ENCODE measurements around the gene DLGAP4.

DLGAP4 gene

GRCh38 chr20:36548006-36548315, 241.8 kb downstream of the DLGAP4 start:
- Histone ChIP-seq H3K27me3 (ENCODE audit: low read length) (no peaks in the 10 kb centered on the region), H3F3A (ENCODE audit: insufficient read depth) (no peaks in the 10 kb centered on the region), H3K9me2 (replicated peaks; ENCODE audit: insufficient read depth, low read length) (no peaks in the 10 kb centered on the region), H2AFZ (ENCODE audit: low read depth, low read length, severe bottlenecking) (no peak overlapping the region), H3K79me2 (ENCODE audit: insufficient read depth, low read length) (no peaks in the 10 kb centered on the region), H3K9ac (ENCODE audit: low read length) (no peak overlapping the region), H3K4me3 (ENCODE audit: insufficient read depth, low read length, poor library complexity, severe bottlenecking) (no peak overlapping the region), H3K9me3 (ENCODE audit: insufficient read depth, low read length) (no peaks in the 10 kb centered on the region), H3K27ac (ENCODE audit: low read depth, low read length) (no peak overlapping the region), H3K36me3 (ENCODE audit: low read length) (no peaks in the 10 kb centered on the region), H4K20me1 (ENCODE audit: low read depth, low read length) (no peaks in the 10 kb centered on the region), H3K4me2 (ENCODE audit: low read depth, low read length, poor library complexity, severe bottlenecking) (no peak overlapping the region)
- TF ChIP-seq CTCF (IDR thresholded peaks at IDR 0.05; ENCODE audit: insufficient read depth, low read length, poor library complexity, severe bottlenecking) (no peak), EZH2phosphoT487 (conservative IDR thresholded peaks at IDR 0.05; ENCODE audit: low read length) (no peak)

DNA sequence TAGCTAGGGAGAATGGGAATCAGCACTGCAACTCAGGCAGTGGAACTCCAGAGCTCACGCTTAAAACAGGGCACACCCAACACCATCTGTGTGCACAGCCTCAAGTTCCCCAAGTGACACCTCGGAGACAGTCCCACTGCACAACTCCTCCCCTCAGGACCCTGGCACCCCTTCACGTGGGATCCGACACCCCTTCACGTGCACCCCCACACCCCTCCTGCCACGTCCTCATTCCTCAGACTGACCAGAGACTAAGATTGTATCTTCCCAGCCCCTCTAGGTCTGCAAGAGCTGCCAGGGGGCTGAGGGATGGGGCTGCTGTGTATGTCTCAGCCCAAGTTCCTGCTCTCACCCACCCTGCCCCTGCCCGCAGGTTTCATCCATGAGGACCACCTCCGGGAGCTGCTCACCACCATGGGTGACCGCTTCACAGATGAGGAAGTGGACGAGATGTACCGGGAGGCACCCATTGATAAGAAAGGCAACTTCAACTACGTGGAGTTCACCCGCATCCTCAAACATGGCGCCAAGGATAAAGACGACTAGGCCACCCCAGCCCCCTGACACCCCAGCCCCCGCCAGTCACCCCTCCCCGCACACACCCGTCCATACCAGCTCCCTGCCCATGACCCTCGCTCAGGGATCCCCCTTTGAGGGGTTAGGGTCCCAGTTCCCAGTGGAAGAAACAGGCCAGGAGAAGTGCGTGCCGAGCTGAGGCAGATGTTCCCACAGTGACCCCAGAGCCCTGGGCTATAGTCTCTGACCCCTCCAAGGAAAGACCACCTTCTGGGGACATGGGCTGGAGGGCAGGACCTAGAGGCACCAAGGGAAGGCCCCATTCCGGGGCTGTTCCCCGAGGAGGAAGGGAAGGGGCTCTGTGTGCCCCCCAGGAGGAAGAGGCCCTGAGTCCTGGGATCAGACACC, 242.8 kb downstream of the DLGAP4 start:
- TF ChIP-seq CTCF (IDR thresholded peaks at IDR 0.05; ENCODE audit: insufficient read depth, low read length, poor library complexity, severe bottlenecking): no peak
- no peak for TF ChIP-seq EZH2phosphoT487 (conservative IDR thresholded peaks at IDR 0.05; ENCODE audit: low read length)
- Histone ChIP-seq H3K4me2 (ENCODE audit: low read depth, low read length, poor library complexity, severe bottlenecking) (no peak overlapping the region), H3K79me2 (ENCODE audit: insufficient read depth, low read length) (no peaks in the 10 kb centered on the region), H3K9me3 (ENCODE audit: insufficient read depth, low read length) (no peaks in the 10 kb centered on the region), H4K20me1 (ENCODE audit: low read depth, low read length) (no peaks in the 10 kb centered on the region), H3K27ac (ENCODE audit: low read depth, low read length) (no peak overlapping the region), H3F3A (ENCODE audit: insufficient read depth) (no peaks in the 10 kb centered on the region), H2AFZ (ENCODE audit: low read depth, low read length, severe bottlenecking) (no peak overlapping the region), H3K9me2 (replicated peaks; ENCODE audit: insufficient read depth, low read length) (no peaks in the 10 kb centered on the region), H3K9ac (ENCODE audit: low read length) (no peak overlapping the region), H3K27me3 (ENCODE audit: low read length) (no peaks in the 10 kb centered on the region), H3K4me3 (ENCODE audit: insufficient read depth, low read length, poor library complexity, severe bottlenecking) (no peak overlapping the region), H3K36me3 (ENCODE audit: low read length) (no peaks in the 10 kb centered on the region)

GRCh38 chr20:36549628-36549941, 243.4 kb downstream of the DLGAP4 start:
- no peak overlapping the region for H3K4me3 ChIP-seq (ENCODE audit: insufficient read depth, low read length, poor library complexity, severe bottlenecking)
- no peaks in the 10 kb centered on the region for H3K9me2 ChIP-seq (replicated peaks; ENCODE audit: insufficient read depth, low read length)
- TF ChIP-seq EZH2phosphoT487 (conservative IDR thresholded peaks at IDR 0.05; ENCODE audit: low read length): no peak
- no peak for TF ChIP-seq CTCF (IDR thresholded peaks at IDR 0.05; ENCODE audit: insufficient read depth, low read length, poor library complexity, severe bottlenecking)
- no peaks in the 10 kb centered on the region for H3F3A ChIP-seq (ENCODE audit: insufficient read depth)
- no peaks in the 10 kb centered on the region for H3K36me3 ChIP-seq (ENCODE audit: low read length)
- H2AFZ ChIP-seq (ENCODE audit: low read depth, low read length, severe bottlenecking): no peak overlapping the region
- no peak overlapping the region for H3K27ac ChIP-seq (ENCODE audit: low read depth, low read length)
- no peaks in the 10 kb centered on the region for H3K9me3 ChIP-seq (ENCODE audit: insufficient read depth, low read length)
- no peaks in the 10 kb centered on the region for H4K20me1 ChIP-seq (ENCODE audit: low read depth, low read length)
- H3K9ac ChIP-seq (ENCODE audit: low read length): no peak overlapping the region
- no peaks in the 10 kb centered on the region for H3K27me3 ChIP-seq (ENCODE audit: low read length)
- H3K4me2 ChIP-seq (ENCODE audit: low read depth, low read length, poor library complexity, severe bottlenecking): no peak overlapping the region
- no peaks in the 10 kb centered on the region for H3K79me2 ChIP-seq (ENCODE audit: insufficient read depth, low read length)
